ENCODE data around the gene CYCS.
"Not testable (repeated sequence)": the region's sequence is repeated elsewhere in the genome, so short reads cannot be mapped to it uniquely, and the experiment has no call there.

Gene CYCS

GRCh38 chr7:25117226-25118047 lies 7.6 kb downstream of the CYCS start:
- no peak for DNase-seq

GRCh38 chr7:25116621-25117020 lies 8.4 kb downstream of the CYCS start:
- no peak for DNase-seq

GRCh38 chr7:25110514-25110913 lies 14.5 kb downstream of the CYCS start:
- not testable (repeated sequence) for DNase-seq

- no peak for DNase-seq
Observed at GRCh38 chr7:25109276-25109675, 15.8 kb downstream of the CYCS start.

- no peak for DNase-seq
Observed at GRCh38 chr7:25105911-25106310, 19.1 kb downstream of the CYCS start.

GRCh38 chr7:25103773-25104172 lies 21.3 kb downstream of the CYCS start:
- no peak for DNase-seq

GRCh38 chr7:25101817-25102216 lies 23.2 kb downstream of the CYCS start:
- DNase-seq = no peak

GRCh38 chr7:25098096-25099046 lies 26.7 kb downstream of the CYCS start:
- peak; percentile 26 for DNase-seq

GRCh38 chr7:25095516-25096345 lies 29.3 kb downstream of the CYCS start:
- DNase-seq = no peak

GRCh38 chr7:25093268-25093826 lies 31.7 kb downstream of the CYCS start:
- DNase-seq = peak; percentile 57

- DNase-seq = no peak
Observed at GRCh38 chr7:25091779-25092178, 33.3 kb downstream of the CYCS start.

- DNase-seq = no peak
Observed at GRCh38 chr7:25091176-25091575, 33.9 kb downstream of the CYCS start.

GRCh38 chr7:25090374-25090773 lies 34.7 kb downstream of the CYCS start:
- DNase-seq = no peak

GRCh38 chr7:25087855-25088254 lies 37.2 kb downstream of the CYCS start:
- no peak for DNase-seq

- DNase-seq = no peak
Observed at GRCh38 chr7:25084821-25085220, 40.2 kb downstream of the CYCS start.

GRCh38 chr7:25083201-25083600 lies 41.9 kb downstream of the CYCS start:
- no peak for DNase-seq

GRCh38 chr7:25082041-25082440 lies 43.0 kb downstream of the CYCS start:
- DNase-seq = not testable (repeated sequence)

GRCh38 chr7:25077096-25077495 lies 48.0 kb downstream of the CYCS start:
- DNase-seq = no peak

- DNase-seq = no peak
Observed at GRCh38 chr7:25075459-25075858, 49.6 kb downstream of the CYCS start.

- no peak for DNase-seq
Observed at GRCh38 chr7:25073451-25073850, 51.6 kb downstream of the CYCS start.

Data from activated CD4-positive, alpha-beta T cell treated with anti-CD3 and anti-CD28 coated beads for 1 hour (primary cell).